ENCODE results near the gene MAP4K4. TPM values are rescaled to one million over a fixed set of nuclear protein-coding genes. Genes with fewer than 3 reads are reported as not detected.

MAP4K4 gene
- total RNA-seq, 1 experiment from 2014 or later = 132 TPM

DNA sequence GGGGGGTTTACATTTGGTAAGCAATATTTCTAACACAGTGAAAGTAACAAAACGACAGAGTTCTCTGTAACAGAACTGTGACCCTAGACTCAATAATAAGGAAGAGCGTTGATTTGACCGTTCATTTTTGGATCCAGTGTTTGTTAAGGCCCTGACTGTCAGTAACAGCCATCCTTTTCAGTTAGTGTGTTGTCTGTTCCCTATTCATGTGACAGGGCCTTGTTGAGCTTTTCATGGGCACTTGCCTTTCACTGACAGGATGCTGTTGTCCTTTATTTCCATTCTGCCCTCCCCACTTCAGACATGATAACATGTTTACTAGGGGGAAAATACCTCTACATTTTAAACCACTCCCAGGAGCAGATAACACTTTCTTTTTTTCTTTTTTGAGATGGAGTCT lies 45.8 kb downstream of the MAP4K4 start:
- Histone ChIP-seq H4K5ac (ENCODE audit: insufficient read length, low read depth, low read length) (no peak overlapping the region), H2BK15ac (ENCODE audit: low read depth, low read length) (no peak overlapping the region), H2AK5ac (ENCODE audit: insufficient read length, low read length) (no peak overlapping the region), H3K4me1 (ENCODE audit: insufficient read depth, low read length) (peaks cover 6% of the 10 kb centered on the region; the same call in 1 of the 2 replicates), H3K9me3 (ENCODE audit: control insufficient read depth, low read depth, low read length) (no peaks in the 10 kb centered on the region), H2BK20ac (ENCODE audit: low read depth, low read length, poor library complexity, severe bottlenecking) (no peak overlapping the region), H2AFZ (ENCODE audit: low read length) (no peak overlapping the region), H3T11ph (ENCODE audit: low read length) (no peak overlapping the region), H2BK12ac (ENCODE audit: insufficient read length, low read depth, low read length) (no peak overlapping the region), H4K8ac (replicated peaks; ENCODE audit: insufficient read length, low read depth, low read length) (no peak overlapping the region), H3K4me2 (ENCODE audit: insufficient read depth, insufficient read length, low read length) (no peak overlapping the region), H3K79me2 (ENCODE audit: insufficient read depth, low read length) (peaks cover 32% of the 10 kb centered on the region), H3K23me2 (ENCODE audit: insufficient read length, low read depth, low read length, poor library complexity, severe bottlenecking) (no peaks in the 10 kb centered on the region), H3K18ac (ENCODE audit: insufficient read length, low read depth, low read length) (no peak overlapping the region), H3K27ac (ENCODE audit: insufficient read length, low read depth, low read length) (no peak overlapping the region), H4K20me1 (ENCODE audit: control insufficient read depth, insufficient read depth, insufficient read length) (no peaks in the 10 kb centered on the region), H3K9ac (ENCODE audit: extremely low read depth, insufficient read length, low read length) (no peak overlapping the region), H2BK120ac (ENCODE audit: low read depth, low read length, poor library complexity, severe bottlenecking) (no peak overlapping the region), H4K91ac (ENCODE audit: insufficient read length, low read depth, low read length) (no peak overlapping the region), H3K14ac (ENCODE audit: insufficient read depth, low read length) (no peak overlapping the region), H3K4ac (ENCODE audit: low read depth, low read length) (no peak overlapping the region), H3K56ac (ENCODE audit: insufficient read length, low read depth, low read length) (no peak overlapping the region), H3K23ac (ENCODE audit: insufficient read length, low read depth, low read length) (no peak overlapping the region), H3K79me1 (ENCODE audit: insufficient read depth, low read depth, low read length, poor library complexity, severe bottlenecking) (peaks cover 3% of the 10 kb centered on the region), H3K27me3 (ENCODE audit: insufficient read depth, low read length) (no peaks in the 10 kb centered on the region), H2BK5ac (ENCODE audit: insufficient read length, low read length) (no peak overlapping the region)
- no peaks in the 10 kb centered on the region for H3K9me3 Mint-ChIP-seq
- H3K4me1 Mint-ChIP-seq = peaks cover 72 to 75% of the 10 kb centered on the region in 2 experiments
- no CpG with 5 or more reads among the region's 3 CpGs for WGBS (ENCODE audit: extremely low coverage, insufficient read length, low lambda C conversion rate)
- DNase-seq = no peak
- H3K27ac Mint-ChIP-seq = peak overlapping the region in 2 of 3 experiments; percentile 56 to 63; a peak in 4 of 7 replicates
- no peaks in the 10 kb centered on the region for H3K27me3 Mint-ChIP-seq (ENCODE audit: low read depth)
- peaks cover under 1 to 10% (median 1%) of the 10 kb centered on the region in 3 experiments; a peak in 6 of 7 replicates for H3K36me3 Mint-ChIP-seq (ENCODE audit: insufficient read depth in 1 of 3, low read depth in 3 of 3)
- TF ChIP-seq, protein P1, sequence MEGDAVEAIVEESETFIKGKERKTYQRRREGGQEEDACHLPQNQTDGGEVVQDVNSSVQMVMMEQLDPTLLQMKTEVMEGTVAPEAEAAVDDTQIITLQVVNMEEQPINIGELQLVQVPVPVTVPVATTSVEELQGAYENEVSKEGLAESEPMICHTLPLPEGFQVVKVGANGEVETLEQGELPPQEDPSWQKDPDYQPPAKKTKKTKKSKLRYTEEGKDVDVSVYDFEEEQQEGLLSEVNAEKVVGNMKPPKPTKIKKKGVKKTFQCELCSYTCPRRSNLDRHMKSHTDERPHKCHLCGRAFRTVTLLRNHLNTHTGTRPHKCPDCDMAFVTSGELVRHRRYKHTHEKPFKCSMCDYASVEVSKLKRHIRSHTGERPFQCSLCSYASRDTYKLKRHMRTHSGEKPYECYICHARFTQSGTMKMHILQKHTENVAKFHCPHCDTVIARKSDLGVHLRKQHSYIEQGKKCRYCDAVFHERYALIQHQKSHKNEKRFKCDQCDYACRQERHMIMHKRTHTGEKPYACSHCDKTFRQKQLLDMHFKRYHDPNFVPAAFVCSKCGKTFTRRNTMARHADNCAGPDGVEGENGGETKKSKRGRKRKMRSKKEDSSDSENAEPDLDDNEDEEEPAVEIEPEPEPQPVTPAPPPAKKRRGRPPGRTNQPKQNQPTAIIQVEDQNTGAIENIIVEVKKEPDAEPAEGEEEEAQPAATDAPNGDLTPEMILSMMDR (conservative IDR thresholded peaks at IDR 0.05) = no peak
- H3K4me3 Mint-ChIP-seq = no peak overlapping the region; a peak in 1 of 5 replicates

All from H9 (cell line).